Measurements from ENCODE around the gene ATG4C.

GRCh38 chr1:62887799-62888507, 104.0 kb downstream of the ATG4C start:
- TF ChIP-seq CTCF (IDR thresholded peaks at IDR 0.05; ENCODE audit: insufficient read depth, low read length) (no peak), POLR2AphosphoS5 (IDR thresholded peaks at IDR 0.05; ENCODE audit: low read depth) (no peak), SPI1 (IDR thresholded peaks at IDR 0.05; ENCODE audit: borderline replicate concordance, low read depth) (no peak), GABPA (IDR thresholded peaks at IDR 0.05; ENCODE audit: low read depth) (no peak), REST (IDR thresholded peaks at IDR 0.05; ENCODE audit: insufficient replicate concordance, low read depth) (no peak)

Data from HL-60 (cell line).